ENCODE measurements around the gene SV2B.

SV2B gene

GRCh38 chr15:91252322-91252721, 152.3 kb downstream of the SV2B start:
- Histone ChIP-seq H3K9ac (no peak overlapping the region), H3K27ac (no peak overlapping the region), H3K4me1 (ENCODE audit: low read depth, poor library complexity, severe bottlenecking) (peaks cover 3% of the 10 kb centered on the region), H2AFZ (ENCODE audit: low read depth) (no peak overlapping the region), H3K27me3 (ENCODE audit: insufficient read depth, low read depth) (no peaks in the 10 kb centered on the region), H3K36me3 (ENCODE audit: insufficient read depth) (no peaks in the 10 kb centered on the region), H3K4me3 (IDR thresholded peaks at IDR 0.05; ENCODE audit: insufficient read depth, low read depth, low read length) (no peak overlapping the region), H3K79me2 (ENCODE audit: insufficient read depth, low read depth) (no peaks in the 10 kb centered on the region), H3K4me2 (no peak overlapping the region), H4K20me1 (ENCODE audit: insufficient read depth) (no peaks in the 10 kb centered on the region)
- TF ChIP-seq CTCF (conservative IDR thresholded peaks at IDR 0.05; ENCODE audit: low read depth, low read length): no peak

GRCh38 chr15:91252756-91253155, 152.7 kb downstream of the SV2B start:
- Histone ChIP-seq H3K27me3 (ENCODE audit: insufficient read depth, low read depth) (no peaks in the 10 kb centered on the region), H3K36me3 (ENCODE audit: insufficient read depth) (no peaks in the 10 kb centered on the region), H3K79me2 (ENCODE audit: insufficient read depth, low read depth) (no peaks in the 10 kb centered on the region), H3K4me3 (IDR thresholded peaks at IDR 0.05; ENCODE audit: insufficient read depth, low read depth, low read length) (no peak overlapping the region), H3K4me1 (ENCODE audit: low read depth, poor library complexity, severe bottlenecking) (no peaks in the 10 kb centered on the region), H3K4me2 (no peak overlapping the region), H2AFZ (ENCODE audit: low read depth) (no peak overlapping the region), H3K9ac (no peak overlapping the region), H3K27ac (no peak overlapping the region), H4K20me1 (ENCODE audit: insufficient read depth) (no peaks in the 10 kb centered on the region)
- no peak for TF ChIP-seq CTCF (conservative IDR thresholded peaks at IDR 0.05; ENCODE audit: low read depth, low read length)

GRCh38 chr15:91253605-91254004, 153.5 kb downstream of the SV2B start:
- H3K27me3 ChIP-seq (ENCODE audit: insufficient read depth, low read depth): no peaks in the 10 kb centered on the region
- no peak overlapping the region for H2AFZ ChIP-seq (ENCODE audit: low read depth)
- no peaks in the 10 kb centered on the region for H3K4me1 ChIP-seq (ENCODE audit: low read depth, poor library complexity, severe bottlenecking)
- H4K20me1 ChIP-seq (ENCODE audit: insufficient read depth): no peaks in the 10 kb centered on the region
- no peak overlapping the region for H3K9ac ChIP-seq
- H3K79me2 ChIP-seq (ENCODE audit: insufficient read depth, low read depth): no peaks in the 10 kb centered on the region
- no peak for TF ChIP-seq CTCF (conservative IDR thresholded peaks at IDR 0.05; ENCODE audit: low read depth, low read length)
- H3K36me3 ChIP-seq (ENCODE audit: insufficient read depth): no peaks in the 10 kb centered on the region
- no peak overlapping the region for H3K4me3 ChIP-seq (IDR thresholded peaks at IDR 0.05; ENCODE audit: insufficient read depth, low read depth, low read length)
- H3K27ac ChIP-seq: no peak overlapping the region
- H3K4me2 ChIP-seq: no peak overlapping the region

GRCh38 chr15:91254766-91255165, 154.7 kb downstream of the SV2B start:
- no peaks in the 10 kb centered on the region for H3K79me2 ChIP-seq (ENCODE audit: insufficient read depth, low read depth)
- H3K9ac ChIP-seq: no peak overlapping the region
- no peaks in the 10 kb centered on the region for H3K36me3 ChIP-seq (ENCODE audit: insufficient read depth)
- no peaks in the 10 kb centered on the region for H4K20me1 ChIP-seq (ENCODE audit: insufficient read depth)
- H3K27me3 ChIP-seq (ENCODE audit: insufficient read depth, low read depth): no peaks in the 10 kb centered on the region
- no peak overlapping the region for H3K4me3 ChIP-seq (IDR thresholded peaks at IDR 0.05; ENCODE audit: insufficient read depth, low read depth, low read length)
- no peak overlapping the region for H2AFZ ChIP-seq (ENCODE audit: low read depth)
- TF ChIP-seq CTCF (conservative IDR thresholded peaks at IDR 0.05; ENCODE audit: low read depth, low read length): no peak
- no peak overlapping the region for H3K27ac ChIP-seq
- H3K4me2 ChIP-seq: no peak overlapping the region
- no peaks in the 10 kb centered on the region for H3K4me1 ChIP-seq (ENCODE audit: low read depth, poor library complexity, severe bottlenecking)
